K562 (cell line): ENCODE results near the gene PIH1D1. TPM values are rescaled to one million over a fixed set of nuclear protein-coding genes. Genes with fewer than 3 reads are reported as not detected.

Experiments used
- ATAC-seq: fragments of 200-7000 bp; cut with Tn5 transposase; 3 replicates; pipeline ENCODE4 v1.9.1; 2020; ENCODE audit warnings: moderate library complexity
- BruUV-seq: library from RNA; stranded (reverse); fragments of 400-500 nt; replicated peaks from 2 replicates; lab custom pipeline; 2021; lab: Mats Ljungman, UMichigan
- CTCF ChIA-PET: fragments of 300-600 bp; formaldehyde crosslinking; extraction: SDS; loops from one replicate; lab custom pipeline; 2021; ENCODE audit warnings: low intra/inter-chr PET ratio; lab: Yijun Ruan, JAX
- POLR2A ChIA-PET: fragments of 300-600, 350-650 bp; sonication (Branson Sonifier 250); formaldehyde crosslinking; extraction: SDS; loops from one replicate; lab custom pipeline; 2021; ENCODE audit warnings: antibody characterized with exemption, inconsistent platforms; lab: Yijun Ruan, JAX
- DNase-seq, 4 experiments: peaks; one replicate each; pipeline versions ENCODE4 v3.0.0 to v3.0.0-alpha.2; 2011 to 2018; ENCODE audit warnings: low spot score in 3 of 4, mixed read lengths in 3 of 4; ENCODE audit errors: extremely low read depth in 1 of 4
- FAIRE-seq: peaks from 2 replicates; lab custom pipeline; 2011; peaks lifted over from hg19 to GRCh38; lab: Jason Lieb, UNC
- H2AFZ ChIP-seq: 2 replicates; pipeline ENCODE4 v1.6.0; 2011; ENCODE audit warnings: low read depth, low read length, control low read depth, inconsistent platforms
- H3K27ac ChIP-seq: fragments of 200-600 bp; 3 replicates; pipeline ENCODE4 v1.8.0; 2011; ENCODE audit warnings: low read depth, mild to moderate bottlenecking, control low read depth, inconsistent platforms, low read length, moderate library complexity, mixed read lengths; ENCODE audit errors: extremely low read depth
- H3K27me3 ChIP-seq, 2 experiments: fragments of 300-600 bp in 1 of 2; 2 replicates in 1 of 2; 3 replicates in 1 of 2; pipeline versions ENCODE4 v1.6.0 to v1.8.0; 2011; ENCODE audit warnings: inconsistent platforms in 2 of 2, low read length in 2 of 2, mild to moderate bottlenecking in 1 of 2, mixed read lengths in 1 of 2, moderate library complexity in 1 of 2; ENCODE audit not compliant: control insufficient read depth in 2 of 2, insufficient read depth in 2 of 2
- H3K36me3 ChIP-seq: fragments of 300-600 bp; 3 replicates; pipeline ENCODE4 v1.8.0; 2011; ENCODE audit warnings: mild to moderate bottlenecking, low read length, inconsistent platforms; ENCODE audit not compliant: control insufficient read depth, insufficient read depth
- H3K4me1 ChIP-seq, 2 experiments: fragments of 200-600 bp in 1 of 2; replicated peaks in 1 of 2; 2 replicates in 1 of 2; 3 replicates in 1 of 2; pipeline versions ENCODE4 v1.5.1 to v1.8.0; 2011; ENCODE audit warnings: inconsistent platforms in 2 of 2, low read length in 2 of 2, mild to moderate bottlenecking in 1 of 2, mixed read lengths in 1 of 2, moderate library complexity in 1 of 2; ENCODE audit not compliant: control insufficient read depth in 2 of 2, insufficient read depth in 2 of 2
- H3K4me2 ChIP-seq: 2 replicates; pipeline ENCODE4 v1.6.1; 2011; ENCODE audit warnings: low read length, control low read depth, inconsistent platforms, mixed read lengths; ENCODE audit not compliant: insufficient read depth
- H3K4me3 ChIP-seq: fragments of 200-600 bp; sonication (generic), shearing (Covaris generic); 2 replicates; pipeline ENCODE4 v1.5.1; 2016; ENCODE audit warnings: control low read depth, inconsistent platforms
- H3K79me2 ChIP-seq: fragments of 200-600 bp; 3 replicates; pipeline ENCODE4 v1.8.0; 2011; ENCODE audit warnings: low read length, inconsistent platforms; ENCODE audit not compliant: control insufficient read depth, insufficient read depth
- H3K9ac ChIP-seq, 2 experiments: 2 replicates each; pipeline versions ENCODE4 v1.6.0 to v1.6.1; 2011; ENCODE audit warnings: low read depth in 2 of 2, low read length in 2 of 2, control low read depth in 1 of 2, inconsistent platforms in 1 of 2, mild to moderate bottlenecking in 1 of 2, mixed read lengths in 1 of 2; ENCODE audit not compliant: insufficient read depth in 1 of 2
- H3K9me1 ChIP-seq: one replicate; pipeline ENCODE4 v1.6.0; 2011; ENCODE audit warnings: inconsistent platforms, mild to moderate bottlenecking, low read length, moderate library complexity; ENCODE audit not compliant: control insufficient read depth, insufficient read depth
- H3K9me3 ChIP-seq: replicated peaks from 2 replicates; pipeline ENCODE4 v1.5.1; 2011; ENCODE audit warnings: low read depth, low read length, inconsistent platforms; ENCODE audit not compliant: control insufficient read depth, insufficient read depth
- H4K20me1 ChIP-seq: replicated peaks from 2 replicates; pipeline ENCODE4 v1.6.1; 2011; ENCODE audit warnings: low read length, inconsistent platforms, mixed read lengths; ENCODE audit not compliant: control insufficient read depth, insufficient read depth
- ATF1 ChIP-seq, 2 experiments: fragments of 450-650 bp in 1 of 2; IDR thresholded peaks; 2 replicates each; pipeline ENCODE4 v1.6.1; 2016; ENCODE audit warnings: missing compliant biosample characterization in 1 of 2, missing genetic modification characterization in 1 of 2
- ELF1 ChIP-seq: fragments of 200-800 bp; sonication (Bioruptor generic); IDR thresholded peaks from 2 replicates; pipeline ENCODE4 v1.6.1; 2016; ENCODE audit warnings: missing genetic modification characterization, missing compliant biosample characterization
- NCOR1 ChIP-seq: fragments of 450-650 bp; IDR thresholded peaks from 2 replicates; pipeline ENCODE4 v1.6.1; 2016; ENCODE audit warnings: mild to moderate bottlenecking, moderate library complexity
- ZFP36 ChIP-seq: fragments of 150-350 bp; IDR thresholded peaks from 2 replicates; pipeline ENCODE4 v1.6.1; 2018; ENCODE audit warnings: low read length, low read depth; ENCODE audit not compliant: partially characterized antibody
- WGBS: fragments of 100-300 bp; shearing (Covaris generic); methylation state at CpG from one replicate; pipeline ENCODE4 v1.1.6; 2016; ENCODE audit warnings: low coverage, mixed read lengths; ENCODE audit not compliant: insufficient coverage; ENCODE audit errors: missing lambda C conversion rate; 5-methylcytosine and 5-hydroxymethylcytosine counted together
- in situ Hi-C: fragments of 300-500 bp; cut with MboI; formaldehyde crosslinking; loops from 4 replicates; pipeline ENCODE4 v1.15.0; 2018; ENCODE audit warnings: inconsistent platforms, mixed read lengths
- intact Hi-C: fragments of 100-400 bp; cut with micrococcal nuclease; formaldehyde crosslinking; loops from 2 replicates; pipeline ENCODE4 v1.14.2; 2022
- polyA plus RNA-seq, 8 experiments: library from polyadenylated mRNA; depleted of rRNA in 4 of 8; stranded (reverse) in 5 of 8; unstranded in 3 of 8; fragments of >200 nt; fragmentation: Nextera tagmentation in 2 of 8; fragmentation: Illumina TruSeq in 1 of 8; extraction: Ambion mirVana in 2 of 8; extraction: Trizol in 1 of 8; gene quantifications; 2 replicates each; pipeline versions ENCODE4 v1.2.1 to v1.2.3, GENCODE V29; 2011 to 2014; ENCODE audit warnings: inconsistent platforms in 1 of 8, missing spikeins in 1 of 8
- total RNA-seq, 7 experiments: library from RNA; depleted of rRNA in 6 of 7; stranded (reverse); fragments of >200 nt in 6 of 7; fragmentation: Illumina TruSeq in 2 of 7; extraction: Trizol in 2 of 7; gene quantifications; 2 replicates each; pipeline versions ENCODE4 v1.2.1 to v1.2.3, GENCODE V29; 2011 to 2021; ENCODE audit warnings: low replicate concordance in 1 of 7
- TF ChIP-seq, protein P1 (sequence below), 2 experiments: fragments of 450-650 bp in 1 of 2; sonication (generic) in 1 of 2; formaldehyde crosslinking in 1 of 2; IDR thresholded peaks in 1 of 2; conservative IDR thresholded peaks in 1 of 2; 2 replicates each; pipeline versions ENCODE4 v1.6.1 to v1.8.1; 2016 to 2023; ENCODE audit warnings: mild to moderate bottlenecking in 2 of 2, moderate library complexity in 2 of 2, inconsistent platforms in 1 of 2, missing genetic modification reagents in 1 of 2

Gene PIH1D1
- total and polyA plus RNA-seq, 9 of the 15 experiments (the other 6 are each of a cell fraction or from before 2014, with no cell fraction given), result 26.5 to 224 (median 137) TPM

DNA sequence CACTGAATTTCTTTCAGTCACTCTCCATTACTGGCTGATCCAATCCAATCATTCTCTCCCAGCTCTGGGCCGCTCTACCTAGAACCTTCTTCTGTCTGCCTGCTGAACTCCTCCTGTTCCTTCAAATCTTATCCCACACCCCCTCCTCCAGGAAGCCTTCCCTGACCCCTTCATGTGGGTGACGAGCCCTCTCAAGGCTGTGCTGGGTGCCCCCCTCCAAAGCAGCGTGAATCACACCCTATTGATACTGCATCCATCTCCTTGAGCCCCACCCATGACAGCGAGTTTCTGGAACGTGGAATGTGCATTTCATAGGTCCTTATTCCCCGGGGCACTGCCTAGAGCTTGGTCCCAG, 3.2 kb downstream of the PIH1D1 start:
- DNase-seq (no peak), ATAC-seq (no peak), FAIRE-seq (no peak)
- in situ Hi-C loops (no loop called here), intact Hi-C loops (loop anchor here (10.0 kb wide), 1 partner anchor 184 kb away; no protein-coding TSS in a partner anchor)
- no TSS peak for BruUV-seq
- Histone ChIP-seq H3K9me3 (no peaks in the 10 kb centered on the region), H2AFZ (no peak overlapping the region), H3K4me1 (peaks cover 16 to 52% of the 10 kb centered on the region in 2 experiments; a peak in 4 of 5 replicates), H3K79me2 (peaks cover 35% of the 10 kb centered on the region), H4K20me1 (no peaks in the 10 kb centered on the region; the same call in 1 of the 2 replicates), H3K27ac (peak overlapping the region; percentile 9; the same call in 1 of the 3 replicates), H3K4me3 (no peak overlapping the region), H3K36me3 (peaks cover 41% of the 10 kb centered on the region; the same call in 2 of the 3 replicates), H3K27me3 (no peaks in the 10 kb centered on the region), H3K9me1 (no peaks in the 10 kb centered on the region), H3K4me2 (peak overlapping the region; percentile 39), H3K9ac (peak overlapping the region in 1 of 2 experiments; percentile 54; a peak in 1 of 4 replicates)
- 91% methylated on average over 6 of the region's 6 CpGs for WGBS
- CTCF ChIA-PET, result no interaction called here
- POLR2A ChIA-PET, result interaction anchor here (0.8 to 1.2 kb wide), 4 partner anchors 10 to 170 kb away, joined by 3 to 4 read pairs (median 3); partner anchors contain the start of gene RPS11
- no peak for TF ChIP-seq ATF1 (CRISPR knock-in tag; IDR thresholded peaks at IDR 0.05)
- peak; percentile 15 for TF ChIP-seq ATF1 (tag; IDR thresholded peaks at IDR 0.05)
- TF ChIP-seq, protein P1, sequence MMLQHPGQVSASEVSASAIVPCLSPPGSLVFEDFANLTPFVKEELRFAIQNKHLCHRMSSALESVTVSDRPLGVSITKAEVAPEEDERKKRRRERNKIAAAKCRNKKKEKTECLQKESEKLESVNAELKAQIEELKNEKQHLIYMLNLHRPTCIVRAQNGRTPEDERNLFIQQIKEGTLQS (IDR thresholded peaks at IDR 0.05), result no peak
- TF ChIP-seq, protein P1 (CRISPR knock-in tag; conservative IDR thresholded peaks at IDR 0.05), result no peak
- TF ChIP-seq ZFP36, result peak; percentile 80
- no peak for TF ChIP-seq NCOR1
- TF ChIP-seq ELF1 (tag), result no peak
